ENCODE results near the gene GMFB. TPM values are rescaled to one million over a fixed set of nuclear protein-coding genes. Genes with fewer than 3 reads are reported as not detected.
"Not testable (repeated sequence)": the region's sequence is repeated elsewhere in the genome, so short reads cannot be mapped to it uniquely, and the experiment has no call there.

The GMFB gene
- total and polyA plus RNA-seq, 4 donors = 72.8 to 223 (median 104) TPM

DNA sequence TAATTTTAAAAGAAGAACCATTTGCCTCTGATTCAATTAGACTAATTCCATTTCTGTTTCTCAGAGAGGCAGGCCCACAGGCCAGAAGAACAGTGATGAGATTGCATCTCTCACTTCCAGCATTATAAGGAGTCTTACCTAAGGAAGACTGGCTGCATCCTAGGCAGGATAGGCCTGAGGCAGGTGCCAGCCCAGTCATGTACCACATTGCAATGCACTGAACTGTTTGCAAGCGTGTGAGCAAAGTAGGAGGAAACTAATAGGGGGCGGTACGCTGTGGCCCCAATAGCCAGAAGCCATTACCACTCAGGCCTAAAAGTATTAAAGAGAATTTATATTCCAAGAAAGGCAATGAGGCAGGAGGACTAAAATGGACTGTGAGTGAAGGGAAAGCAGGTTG is 35.5 kb downstream of the GMFB start:
- no peak for DNase-seq (ENCODE audit: low read depth in 4 of 6, low spot score in 6 of 6)
- H3K4me1 ChIP-seq (ENCODE audit: control insufficient read depth, insufficient read depth, low read length) = no peaks in the 10 kb centered on the region
- no peak overlapping the region for H3K4me3 ChIP-seq (ENCODE audit: low read depth, low read length)
- no peaks in the 10 kb centered on the region for H3K36me3 ChIP-seq (ENCODE audit: control insufficient read depth, insufficient read depth, low read length)
- peaks cover 4% of the 10 kb centered on the region for H3K27me3 ChIP-seq (ENCODE audit: control insufficient read depth, insufficient read depth, low read length)
- WGBS (ENCODE audit: insufficient coverage) = no CpG with 5 or more reads among the region's 3 CpGs
- H3K27ac ChIP-seq (ENCODE audit: low read depth, low read length) = no peak overlapping the region
- no peaks in the 10 kb centered on the region for H3K9me3 ChIP-seq (ENCODE audit: control insufficient read depth, insufficient read depth, low read length)

GRCh38 chr14:54451961-54452360 is 36.8 kb downstream of the GMFB start:
- no peak for DNase-seq (ENCODE audit: low read depth in 4 of 6, low spot score in 6 of 6)
- Histone ChIP-seq H3K4me1 (ENCODE audit: control insufficient read depth, insufficient read depth, low read length) (no peaks in the 10 kb centered on the region), H3K9me3 (ENCODE audit: control insufficient read depth, insufficient read depth, low read length) (no peaks in the 10 kb centered on the region), H3K27me3 (ENCODE audit: control insufficient read depth, insufficient read depth, low read length) (peaks cover 4% of the 10 kb centered on the region), H3K36me3 (ENCODE audit: control insufficient read depth, insufficient read depth, low read length) (no peaks in the 10 kb centered on the region), H3K4me3 (ENCODE audit: low read depth, low read length) (no peak overlapping the region), H3K27ac (ENCODE audit: low read depth, low read length) (no peak overlapping the region)
- 83% methylated on average over 1 of the region's 3 CpGs for WGBS (ENCODE audit: insufficient coverage)

GRCh38 chr14:54451121-54451601 is 37.6 kb downstream of the GMFB start:
- H3K4me1 ChIP-seq (ENCODE audit: control insufficient read depth, insufficient read depth, low read length) = peaks cover 3% of the 10 kb centered on the region
- DNase-seq (ENCODE audit: low read depth in 4 of 6, low spot score in 6 of 6) = no peak
- peaks cover 4% of the 10 kb centered on the region for H3K27me3 ChIP-seq (ENCODE audit: control insufficient read depth, insufficient read depth, low read length)
- no peak overlapping the region for H3K4me3 ChIP-seq (ENCODE audit: low read depth, low read length)
- H3K9me3 ChIP-seq (ENCODE audit: control insufficient read depth, insufficient read depth, low read length) = no peaks in the 10 kb centered on the region
- H3K27ac ChIP-seq (ENCODE audit: low read depth, low read length) = no peak overlapping the region
- WGBS (ENCODE audit: insufficient coverage) = 88% methylated on average over 6 of the region's 7 CpGs
- no peaks in the 10 kb centered on the region for H3K36me3 ChIP-seq (ENCODE audit: control insufficient read depth, insufficient read depth, low read length)

- no peak overlapping the region for H3K27ac ChIP-seq (ENCODE audit: low read depth, low read length)
- no peak overlapping the region for H3K4me3 ChIP-seq (ENCODE audit: low read depth, low read length)
- no CpG with 5 or more reads among the region's 3 CpGs for WGBS (ENCODE audit: insufficient coverage)
- peaks cover 4% of the 10 kb centered on the region for H3K27me3 ChIP-seq (ENCODE audit: control insufficient read depth, insufficient read depth, low read length)
- no peak for DNase-seq (ENCODE audit: low read depth in 4 of 6, low spot score in 6 of 6)
- H3K9me3 ChIP-seq (ENCODE audit: control insufficient read depth, insufficient read depth, low read length) = no peaks in the 10 kb centered on the region
- no peaks in the 10 kb centered on the region for H3K36me3 ChIP-seq (ENCODE audit: control insufficient read depth, insufficient read depth, low read length)
- H3K4me1 ChIP-seq (ENCODE audit: control insufficient read depth, insufficient read depth, low read length) = peaks cover 3% of the 10 kb centered on the region
Observed at GRCh38 chr14:54450535-54450934, 38.2 kb downstream of the GMFB start.

GRCh38 chr14:54447231-54447692 is 41.5 kb downstream of the GMFB start:
- no peak overlapping the region for H3K4me3 ChIP-seq (ENCODE audit: low read depth, low read length)
- no peak overlapping the region for H3K27ac ChIP-seq (ENCODE audit: low read depth, low read length)
- no peak for DNase-seq (ENCODE audit: low read depth in 4 of 6, low spot score in 6 of 6)
- H3K27me3 ChIP-seq (ENCODE audit: control insufficient read depth, insufficient read depth, low read length) = peaks cover 4% of the 10 kb centered on the region
- peaks cover 6% of the 10 kb centered on the region for H3K4me1 ChIP-seq (ENCODE audit: control insufficient read depth, insufficient read depth, low read length)
- H3K9me3 ChIP-seq (ENCODE audit: control insufficient read depth, insufficient read depth, low read length) = no peaks in the 10 kb centered on the region
- 97% methylated on average over 5 of the region's 8 CpGs for WGBS (ENCODE audit: insufficient coverage)
- H3K36me3 ChIP-seq (ENCODE audit: control insufficient read depth, insufficient read depth, low read length) = no peaks in the 10 kb centered on the region

DNA sequence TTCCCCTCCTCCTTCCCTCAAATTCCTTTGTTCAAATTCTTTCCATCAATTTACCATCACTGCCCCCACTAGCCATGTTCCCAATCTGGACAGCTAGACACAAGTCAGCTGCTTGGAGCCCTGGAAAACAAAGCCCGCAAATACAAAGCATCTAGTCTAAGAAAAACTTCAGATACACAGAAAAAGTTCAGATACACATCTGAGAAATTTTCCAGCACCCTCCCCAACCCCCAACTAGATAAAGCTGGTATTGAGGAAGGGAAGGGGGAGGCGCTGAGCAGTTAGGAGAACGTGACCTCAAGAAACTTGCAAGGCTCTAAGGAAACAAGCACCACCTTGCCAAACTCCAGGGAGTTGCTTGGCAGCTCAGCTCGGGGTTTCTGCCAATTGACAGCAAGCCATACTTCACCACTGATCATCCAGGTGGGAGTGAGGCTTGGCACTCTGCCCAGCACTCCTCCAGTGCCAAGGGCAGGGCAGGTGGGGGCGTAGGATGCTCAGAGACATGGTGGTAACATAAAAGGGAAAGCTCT is 42.6 kb downstream of the GMFB start:
- Histone ChIP-seq H3K36me3 (ENCODE audit: control insufficient read depth, insufficient read depth, low read length) (no peaks in the 10 kb centered on the region), H3K4me3 (ENCODE audit: low read depth, low read length) (no peak overlapping the region), H3K9me3 (ENCODE audit: control insufficient read depth, insufficient read depth, low read length) (no peaks in the 10 kb centered on the region), H3K4me1 (ENCODE audit: control insufficient read depth, insufficient read depth, low read length) (peaks cover 6% of the 10 kb centered on the region), H3K27me3 (ENCODE audit: control insufficient read depth, insufficient read depth, low read length) (peaks cover 4% of the 10 kb centered on the region), H3K27ac (ENCODE audit: low read depth, low read length) (no peak overlapping the region)
- 0% methylated on average over 1 of the region's 5 CpGs for WGBS (ENCODE audit: insufficient coverage)
- peak in 2 of 6 donors; percentile 52 to 62 for DNase-seq (ENCODE audit: low read depth in 4 of 6, low spot score in 6 of 6)

- WGBS (ENCODE audit: insufficient coverage) = 82% methylated on average over 4 of the region's 7 CpGs
- Histone ChIP-seq H3K27ac (ENCODE audit: low read depth, low read length) (no peak overlapping the region), H3K36me3 (ENCODE audit: control insufficient read depth, insufficient read depth, low read length) (no peaks in the 10 kb centered on the region), H3K4me3 (ENCODE audit: low read depth, low read length) (no peak overlapping the region), H3K4me1 (ENCODE audit: control insufficient read depth, insufficient read depth, low read length) (peaks cover 7% of the 10 kb centered on the region), H3K27me3 (ENCODE audit: control insufficient read depth, insufficient read depth, low read length) (peaks cover 4% of the 10 kb centered on the region), H3K9me3 (ENCODE audit: control insufficient read depth, insufficient read depth, low read length) (no peaks in the 10 kb centered on the region)
- no peak for DNase-seq (ENCODE audit: low read depth in 4 of 6, low spot score in 6 of 6)
Observed at GRCh38 chr14:54444681-54445080, 44.1 kb downstream of the GMFB start.

DNA sequence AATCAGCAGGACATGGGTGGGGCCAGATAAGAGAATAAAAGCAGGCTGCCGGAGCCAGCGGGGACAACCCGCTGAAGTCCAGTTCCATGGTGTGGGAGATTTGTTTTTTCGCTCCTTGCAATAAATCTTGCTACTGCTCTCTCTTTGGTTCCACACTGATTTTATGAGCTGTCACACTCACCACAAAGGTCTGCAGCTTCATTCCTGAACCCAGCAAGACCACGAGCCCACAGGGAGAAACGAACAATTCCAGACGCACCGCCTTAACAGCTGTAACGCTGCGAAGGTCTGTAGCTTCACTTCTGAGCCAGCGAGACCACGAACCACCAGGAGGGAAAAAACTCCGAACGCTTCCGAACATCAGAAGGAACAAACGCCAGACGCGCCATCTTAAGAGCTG is 44.8 kb downstream of the GMFB start:
- Histone ChIP-seq H3K9me3 (ENCODE audit: control insufficient read depth, insufficient read depth, low read length) (no peaks in the 10 kb centered on the region), H3K27me3 (ENCODE audit: control insufficient read depth, insufficient read depth, low read length) (peaks cover 2% of the 10 kb centered on the region), H3K4me1 (ENCODE audit: control insufficient read depth, insufficient read depth, low read length) (peaks cover 12% of the 10 kb centered on the region), H3K36me3 (ENCODE audit: control insufficient read depth, insufficient read depth, low read length) (no peaks in the 10 kb centered on the region), H3K4me3 (ENCODE audit: low read depth, low read length) (no peak overlapping the region), H3K27ac (ENCODE audit: low read depth, low read length) (no peak overlapping the region)
- no peak for DNase-seq (ENCODE audit: low read depth in 4 of 6, low spot score in 6 of 6)
- WGBS (ENCODE audit: insufficient coverage) = 71% methylated on average over 11 of the region's 18 CpGs

GRCh38 chr14:54442961-54443360 is 45.8 kb downstream of the GMFB start:
- H3K9me3 ChIP-seq (ENCODE audit: control insufficient read depth, insufficient read depth, low read length); DNase-seq (ENCODE audit: low read depth in 4 of 6, low spot score in 6 of 6); H3K27ac ChIP-seq (ENCODE audit: low read depth, low read length); H3K27me3 ChIP-seq (ENCODE audit: control insufficient read depth, insufficient read depth, low read length); H3K36me3 ChIP-seq (ENCODE audit: control insufficient read depth, insufficient read depth, low read length); H3K4me3 ChIP-seq (ENCODE audit: low read depth, low read length): not testable (repeated sequence)
- WGBS (ENCODE audit: insufficient coverage) = 97% methylated on average over 15 of the region's 23 CpGs
- peaks cover 12% of the 10 kb centered on the region for H3K4me1 ChIP-seq (ENCODE audit: control insufficient read depth, insufficient read depth, low read length)
